Lung (tissue), 12 donors: ENCODE measurements around the gene CCDC148. TPM values are rescaled to one million over a fixed set of nuclear protein-coding genes. Genes with fewer than 3 reads are reported as not detected.
A peak's percentile ranks its signal among the peaks of the same experiment; 100 is the strongest.

Source experiments
- ATAC-seq: fragments of 200-7000 bp; cut with Tn5 transposase; one replicate; pipeline ENCODE4 v1.9.1; 2020; ENCODE audit warnings: moderate number of reproducible peaks; ENCODE audit not compliant: insufficient read depth, low FRiP score
- DNase-seq, 3 donors: peaks; one replicate each; pipeline ENCODE4 v3.0.0-alpha.2; 2013 to 2017
- H3K27ac ChIP-seq, 2 donors: one replicate each; pipeline ENCODE4 v1.5.1; 2013; ENCODE audit warnings: mild to moderate bottlenecking in 2 of 2, moderate library complexity in 2 of 2, control low read depth in 1 of 2, inconsistent platforms in 1 of 2, low read depth in 1 of 2, low read length in 1 of 2
- H3K27me3 ChIP-seq, 3 donors: one replicate each; pipeline ENCODE4 v1.5.1; 2013; ENCODE audit warnings: low read length in 2 of 3; ENCODE audit not compliant: control insufficient read depth in 3 of 3, insufficient read depth in 3 of 3
- H3K36me3 ChIP-seq, 4 donors: one replicate each; pipeline ENCODE4 v1.5.1; 2013; ENCODE audit warnings: low read length in 4 of 4, mild to moderate bottlenecking in 1 of 4, moderate library complexity in 1 of 4; ENCODE audit not compliant: control insufficient read depth in 4 of 4, insufficient read depth in 4 of 4
- H3K4me1 ChIP-seq, 5 donors: one replicate each; pipeline ENCODE4 v1.5.1; 2013; ENCODE audit warnings: low read length in 5 of 5, mild to moderate bottlenecking in 2 of 5, moderate library complexity in 1 of 5; ENCODE audit not compliant: control insufficient read depth in 5 of 5, insufficient read depth in 5 of 5
- H3K4me3 ChIP-seq: one replicate; pipeline ENCODE4 v1.5.1; 2013; ENCODE audit warnings: mild to moderate bottlenecking, control low read depth, moderate library complexity
- H3K9ac ChIP-seq, 2 donors: one replicate each; pipeline ENCODE4 v1.5.1; 2013; ENCODE audit warnings: low read length in 2 of 2, control low read depth in 1 of 2; ENCODE audit not compliant: insufficient read depth in 1 of 2
- H3K9me3 ChIP-seq, 4 donors: one replicate each; pipeline ENCODE4 v1.5.1; 2013; ENCODE audit warnings: low read length in 3 of 4, mild to moderate bottlenecking in 1 of 4, moderate library complexity in 1 of 4; ENCODE audit not compliant: control insufficient read depth in 4 of 4, insufficient read depth in 3 of 4
- CTCF ChIP-seq: IDR thresholded peaks from 2 replicates; pipeline ENCODE4 v1.5.1; 2012; ENCODE audit warnings: mild to moderate bottlenecking; ENCODE audit errors: control extremely low read depth, extremely low read depth
- WGBS, 2 donors: extraction: QIAGEN DNeasy Blood & Tissue Kit; methylation state at CpG; one replicate each; pipeline ENCODE4 v1.1.7; 2013; 5-methylcytosine and 5-hydroxymethylcytosine counted together
- polyA plus RNA-seq, 2 donors: library from polyadenylated mRNA; stranded (reverse); fragments of 200-250 nt; gene quantifications; one replicate each; pipeline ENCODE4 v1.2.1, GENCODE V29; 2013
- total RNA-seq, 2 donors: library from RNA; depleted of rRNA in 1 of 2; stranded (reverse); fragments of >200 nt in 1 of 2; gene quantifications; one replicate each; pipeline ENCODE4 v1.2.1, GENCODE V29; 2014 to 2021
- donor health status: control.
- donor health status: control.
- donor health status: Bipolar disorder and iron deficiency.
- donor health status: healthy.
- donor health status: DM: yes; HTN: yes; CAD: no.

The CCDC148 gene
- total and polyA plus RNA-seq, 4 donors = 0.61 to 8.6 (median 2.5) TPM

- H3K4me3 ChIP-seq = no peak overlapping the region
- 79 to 88% methylated on average over 7 of the region's 7 CpGs for WGBS, 2 donors
- no peak for TF ChIP-seq CTCF
- no peaks in the 10 kb centered on the region for H3K36me3 ChIP-seq
- no peaks in the 10 kb centered on the region for H3K27me3 ChIP-seq
- no peak overlapping the region for H3K27ac ChIP-seq
- ATAC-seq = no peak
- H3K4me1 ChIP-seq = peaks cover 0 to 3% (median 0%) of the 10 kb centered on the region in 5 donors
- H3K9ac ChIP-seq = no peak overlapping the region
- H3K9me3 ChIP-seq = no peaks in the 10 kb centered on the region
- DNase-seq = no peak
Measured at GRCh38 chr2:158131919-158132566, 324.5 kb downstream of the CCDC148 start.

- no peak for TF ChIP-seq CTCF
- ATAC-seq (no peak), DNase-seq (no peak)
- Histone ChIP-seq H3K9ac (no peak overlapping the region), H3K4me1 (peaks cover 0 to 3% (median 0%) of the 10 kb centered on the region in 5 donors), H3K27ac (no peak overlapping the region), H3K36me3 (no peaks in the 10 kb centered on the region), H3K9me3 (no peaks in the 10 kb centered on the region), H3K4me3 (no peak overlapping the region), H3K27me3 (no peaks in the 10 kb centered on the region)
- WGBS, 2 donors = 91 to 93% methylated on average over 1 of the region's 1 CpG
Measured at GRCh38 chr2:158131483-158131912, 325.1 kb downstream of the CCDC148 start.

- 60 to 65% methylated on average over 2 of the region's 2 CpGs for WGBS, 2 donors
- Histone ChIP-seq H3K27ac (no peak overlapping the region), H3K9me3 (no peaks in the 10 kb centered on the region), H3K4me1 (peaks cover 0 to 3% (median 0%) of the 10 kb centered on the region in 5 donors), H3K36me3 (no peaks in the 10 kb centered on the region), H3K27me3 (no peaks in the 10 kb centered on the region), H3K4me3 (no peak overlapping the region), H3K9ac (no peak overlapping the region)
- DNase-seq = peak in 2 of 3 donors; percentile 26 to 65
- ATAC-seq = no peak
- TF ChIP-seq CTCF = no peak
Measured at GRCh38 chr2:158130832-158131473, 325.6 kb downstream of the CCDC148 start.
